NCI-H146 (cell line): ENCODE results near the gene TM4SF18.

Experiments
- DNase-seq: peaks from one replicate; lab custom pipeline; 2025; lab: John Stamatoyannopoulos, UW

Gene TM4SF18

GRCh38 chr3:149330609-149331331 is 2.7 kb downstream of the TM4SF18 start:
- DNase-seq, result no peak

GRCh38 chr3:149327156-149327555 is 6.3 kb downstream of the TM4SF18 start:
- no peak for DNase-seq

GRCh38 chr3:149325581-149325980 is 7.9 kb downstream of the TM4SF18 start:
- no peak for DNase-seq

- DNase-seq, result no peak
These were observed 9.1 kb downstream of the TM4SF18 start for GRCh38 chr3:149324332-149324731.

- no peak for DNase-seq
These were observed 11.8 kb downstream of the TM4SF18 start for GRCh38 chr3:149321640-149322039.

GRCh38 chr3:149321136-149321535 is 12.3 kb downstream of the TM4SF18 start:
- no peak for DNase-seq

GRCh38 chr3:149319750-149320149 is 13.7 kb downstream of the TM4SF18 start:
- peak; percentile 84 for DNase-seq

- no peak for DNase-seq
These were observed 16.4 kb downstream of the TM4SF18 start for GRCh38 chr3:149317072-149317471.

GRCh38 chr3:149316437-149316836 is 17.0 kb downstream of the TM4SF18 start:
- DNase-seq, result no peak

- DNase-seq, result no peak
These were observed 17.7 kb downstream of the TM4SF18 start for GRCh38 chr3:149315694-149316093.

- DNase-seq, result no peak
These were observed 18.4 kb downstream of the TM4SF18 start for GRCh38 chr3:149314807-149315578.

GRCh38 chr3:149313542-149313941 is 19.9 kb downstream of the TM4SF18 start:
- no peak for DNase-seq

GRCh38 chr3:149310796-149311534 is 22.5 kb downstream of the TM4SF18 start:
- DNase-seq, result no peak

- DNase-seq, result no peak
These were observed 26.0 kb downstream of the TM4SF18 start for GRCh38 chr3:149307435-149307783.

GRCh38 chr3:149306751-149307434 is 26.5 kb downstream of the TM4SF18 start:
- no peak for DNase-seq

- no peak for DNase-seq
These were observed 28.1 kb downstream of the TM4SF18 start for GRCh38 chr3:149305376-149305775.

GRCh38 chr3:149299938-149300801 is 33.3 kb downstream of the TM4SF18 start:
- DNase-seq, result peak; percentile 79

GRCh38 chr3:149296972-149297371 is 36.5 kb downstream of the TM4SF18 start:
- DNase-seq, result no peak

GRCh38 chr3:149292666-149293065 is 40.8 kb downstream of the TM4SF18 start:
- no peak for DNase-seq

- peak; percentile 50 for DNase-seq
These were observed 42.3 kb downstream of the TM4SF18 start for GRCh38 chr3:149291178-149291577.

GRCh38 chr3:149288655-149289054 is 44.8 kb downstream of the TM4SF18 start:
- DNase-seq, result peak; percentile 29
